Suppressor macrophage (primary cell): ENCODE measurements around the gene AKIP1.
A peak's percentile ranks its signal among the peaks of the same experiment; 100 is the strongest.

Experiments
- DNase-seq, 4 experiments: peaks; one replicate each; pipeline ENCODE4 v3.0.0-alpha.2; 2020 to 2022

The AKIP1 gene

DNA sequence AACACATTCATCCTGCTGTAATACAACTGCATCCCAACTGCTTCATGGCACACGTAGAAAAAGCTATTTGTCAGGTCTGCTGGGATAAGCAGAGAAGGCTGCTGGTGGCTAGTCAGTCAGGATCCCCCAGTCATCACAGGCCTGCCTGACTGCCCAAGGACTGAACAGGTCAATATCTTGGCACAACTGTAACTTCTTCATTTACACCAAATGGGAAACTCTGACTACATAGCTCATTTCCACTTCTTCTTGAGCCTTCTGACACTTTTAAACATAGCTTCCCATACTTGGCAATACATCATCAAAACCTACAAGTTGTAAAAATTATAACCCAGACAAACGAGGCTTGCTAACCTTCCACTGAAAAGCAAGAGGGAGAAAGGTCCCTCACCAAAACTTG, 50.4 kb downstream of the AKIP1 start:
- DNase-seq, result peak in 3 of 4 experiments; percentile 35 to 54 (median 50)

DNA sequence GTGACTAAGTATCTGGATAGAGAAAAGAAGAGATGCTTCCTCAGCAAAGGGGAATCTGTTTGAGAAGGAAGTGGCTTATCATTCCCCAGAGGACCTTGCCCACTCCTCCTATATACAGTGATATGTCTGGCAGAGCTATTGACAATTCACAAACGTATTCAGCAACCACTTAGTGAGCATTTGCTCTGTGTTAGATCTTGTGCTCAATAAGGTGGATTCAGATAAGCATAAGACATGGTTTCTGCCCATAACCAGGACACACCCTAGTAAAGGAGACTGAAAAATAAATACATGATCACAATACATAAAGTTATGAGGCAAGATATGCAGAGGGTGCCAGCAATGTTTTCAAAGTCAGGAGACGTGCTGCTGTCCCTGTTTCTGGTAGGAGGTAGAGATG, 51.9 kb downstream of the AKIP1 start:
- DNase-seq, result no peak

DNA sequence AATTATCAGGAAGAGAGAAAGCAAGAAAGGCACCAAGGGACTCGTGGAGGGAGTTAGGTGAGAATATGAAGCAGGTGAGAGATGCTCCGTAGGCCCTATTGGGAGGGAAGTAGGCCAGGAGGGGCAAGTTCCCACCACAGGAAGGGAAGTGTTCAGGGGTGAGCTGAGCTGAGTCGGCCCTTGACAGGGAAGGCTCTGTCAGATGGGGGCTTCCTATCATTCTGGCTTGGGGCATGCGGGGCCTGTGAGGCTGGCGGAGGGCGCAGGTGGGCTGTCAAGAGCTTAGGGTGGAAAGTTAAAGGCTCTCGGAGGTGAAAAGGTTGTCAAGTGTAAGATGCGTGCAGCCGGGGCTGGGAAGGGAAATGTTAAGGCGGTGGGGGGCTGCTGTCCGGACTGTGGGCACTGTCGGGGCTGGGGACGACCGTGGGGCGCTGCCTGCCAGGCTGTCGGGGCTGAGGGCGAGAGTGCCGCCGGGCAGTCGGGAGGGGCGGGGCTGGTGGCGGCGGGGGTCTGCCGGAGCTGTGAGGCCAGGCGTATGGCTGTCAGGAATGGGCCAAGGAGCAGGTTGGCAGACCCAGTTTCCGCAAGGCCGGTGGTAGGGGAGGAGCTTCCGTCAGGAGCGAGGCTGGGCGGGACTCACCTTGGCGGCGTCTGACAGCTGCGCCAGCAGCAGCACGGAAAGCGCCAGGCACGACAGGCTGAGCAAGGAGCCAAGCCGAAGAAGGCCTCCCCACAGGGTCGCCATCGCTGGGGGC, 52.8 kb downstream of the AKIP1 start:
- peak in 3 of 4 experiments; percentile 24 to 32 (median 25) for DNase-seq

DNA sequence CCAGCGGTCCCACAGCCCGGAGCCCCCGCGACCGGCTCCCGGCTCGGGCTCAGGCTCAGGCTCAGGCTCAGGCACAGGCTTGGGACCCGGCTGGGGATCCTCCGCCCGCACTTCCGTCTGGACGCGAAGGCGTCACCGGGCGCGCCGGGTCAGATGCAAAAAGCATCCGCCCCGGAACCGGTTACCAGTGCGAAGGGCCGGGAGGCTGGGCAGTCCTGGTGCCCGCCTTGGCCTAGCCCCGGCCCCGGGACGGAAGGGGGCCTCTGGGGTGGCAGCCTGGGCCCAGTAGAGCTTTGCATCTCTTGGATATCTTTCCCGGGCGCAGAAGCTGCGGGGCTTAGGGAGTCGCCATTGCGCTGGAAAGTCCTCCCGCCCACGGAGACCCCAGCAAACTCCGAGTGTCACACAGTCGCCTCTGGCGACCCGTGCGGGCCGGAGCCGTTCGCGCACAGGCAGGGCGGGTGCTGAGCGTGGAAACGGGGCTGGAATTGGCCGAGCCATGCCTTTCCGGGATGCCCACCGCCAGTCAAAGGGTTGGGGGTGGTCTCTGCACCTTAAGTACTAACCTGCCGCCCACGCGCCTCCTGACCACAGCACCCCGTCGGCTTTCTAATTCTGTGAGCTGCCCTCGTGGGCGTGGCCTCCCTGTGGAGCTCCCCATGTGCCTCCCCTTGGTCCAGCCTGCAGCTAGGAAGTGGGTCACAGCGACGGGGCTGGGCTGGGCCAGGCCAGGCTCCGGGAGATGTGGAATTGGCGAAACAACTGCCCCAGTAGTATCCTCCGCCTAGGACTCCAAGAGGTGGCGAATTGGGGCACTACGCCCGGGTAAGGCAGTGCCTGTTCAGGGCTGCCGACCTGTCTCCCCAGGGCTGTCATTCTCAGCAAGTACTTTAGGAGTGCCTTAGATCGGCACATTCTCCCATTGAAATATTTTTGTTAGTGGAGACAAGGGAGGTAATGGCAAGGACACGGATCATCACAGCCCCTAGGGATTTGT, 53.6 kb downstream of the AKIP1 start, which contains the start of gene TMEM9B:
TMEM9B (minus strand) TSS at position 119 of the 997 bp plus-strand sequence. CDS start 129 bp downstream, outside the sequence.
- peak; percentile 94 to 97 (median 96) for DNase-seq

DNA sequence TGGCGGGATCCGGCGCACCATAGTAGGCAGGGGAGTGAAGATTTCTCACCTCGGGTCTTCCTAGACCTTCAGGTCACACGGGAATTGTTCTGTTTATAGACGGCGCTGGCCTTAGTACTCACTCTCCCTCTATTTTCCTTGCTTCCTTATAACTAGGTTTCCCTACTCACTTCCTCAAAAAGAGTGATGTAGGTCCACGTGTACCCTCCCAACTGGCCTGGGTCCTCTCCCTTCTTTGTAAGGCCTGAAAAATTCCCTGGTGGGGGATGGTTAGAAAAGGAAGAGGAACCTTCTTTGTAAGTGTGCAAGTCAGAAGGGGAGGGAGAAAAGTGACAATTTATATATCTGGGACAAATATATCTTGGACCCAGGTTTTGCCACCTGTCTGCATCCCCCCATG, 56.2 kb downstream of the AKIP1 start:
- peak; percentile 59 to 79 (median 72) for DNase-seq
